ENCODE measurements around the gene DAAM2.

DNA sequence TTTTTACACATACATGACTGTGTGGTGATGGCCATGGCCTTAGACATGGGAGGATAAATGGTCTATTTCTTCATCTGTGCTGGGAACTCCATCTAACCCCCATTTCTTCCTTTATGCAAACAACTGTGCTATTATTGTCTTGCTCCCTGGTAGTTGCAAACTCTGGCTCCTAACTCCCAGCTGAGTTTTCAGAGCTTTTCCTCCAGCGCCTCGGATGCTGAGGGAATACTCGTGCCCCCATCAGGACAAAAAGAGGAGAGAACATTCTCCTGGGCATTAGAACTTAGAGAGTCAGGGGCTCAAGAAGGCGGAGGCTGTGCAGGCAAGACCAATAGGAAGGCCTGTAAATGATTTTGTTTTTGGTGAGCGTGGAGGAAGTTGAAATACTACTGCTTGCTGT, 2.1 kb downstream of the DAAM2 start:
- TF ChIP-seq, protein P1, sequence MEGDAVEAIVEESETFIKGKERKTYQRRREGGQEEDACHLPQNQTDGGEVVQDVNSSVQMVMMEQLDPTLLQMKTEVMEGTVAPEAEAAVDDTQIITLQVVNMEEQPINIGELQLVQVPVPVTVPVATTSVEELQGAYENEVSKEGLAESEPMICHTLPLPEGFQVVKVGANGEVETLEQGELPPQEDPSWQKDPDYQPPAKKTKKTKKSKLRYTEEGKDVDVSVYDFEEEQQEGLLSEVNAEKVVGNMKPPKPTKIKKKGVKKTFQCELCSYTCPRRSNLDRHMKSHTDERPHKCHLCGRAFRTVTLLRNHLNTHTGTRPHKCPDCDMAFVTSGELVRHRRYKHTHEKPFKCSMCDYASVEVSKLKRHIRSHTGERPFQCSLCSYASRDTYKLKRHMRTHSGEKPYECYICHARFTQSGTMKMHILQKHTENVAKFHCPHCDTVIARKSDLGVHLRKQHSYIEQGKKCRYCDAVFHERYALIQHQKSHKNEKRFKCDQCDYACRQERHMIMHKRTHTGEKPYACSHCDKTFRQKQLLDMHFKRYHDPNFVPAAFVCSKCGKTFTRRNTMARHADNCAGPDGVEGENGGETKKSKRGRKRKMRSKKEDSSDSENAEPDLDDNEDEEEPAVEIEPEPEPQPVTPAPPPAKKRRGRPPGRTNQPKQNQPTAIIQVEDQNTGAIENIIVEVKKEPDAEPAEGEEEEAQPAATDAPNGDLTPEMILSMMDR (optimal IDR thresholded peaks at IDR 0.05 in 1 of 3, IDR thresholded peaks at IDR 0.05 in 1 of 3, conservative IDR thresholded peaks at IDR 0.05 in 1 of 3; ENCODE audit: extremely low read depth in 1 of 3, insufficient read depth in 2 of 3, low read length in 3 of 3) = no peak
- no peak for TF ChIP-seq EZH2 (IDR thresholded peaks at IDR 0.05; ENCODE audit: low read length)
